Brain microvascular endothelial cell (primary cell): Measurements from ENCODE around the gene PCDHGA9.

Source experiments
- DNase-seq: peaks from one replicate; pipeline ENCODE4 v3.0.0-alpha.2; 2020
- H3K27ac ChIP-seq: fragments of 250-450 bp; sonication (Bioruptor Pico); 2 replicates; pipeline ENCODE4 v1.5.1; 2020; ENCODE audit warnings: mild to moderate bottlenecking, moderate library complexity
- H3K27me3 ChIP-seq: fragments of 250-450 bp; sonication (Bioruptor Pico); replicated peaks from 2 replicates; pipeline ENCODE4 v1.5.1; 2020; ENCODE audit warnings: mild to moderate bottlenecking
- H3K36me3 ChIP-seq: fragments of 250-450 bp; sonication (Bioruptor Pico); replicated peaks from 2 replicates; pipeline ENCODE4 v1.5.1; 2020; ENCODE audit warnings: mild to moderate bottlenecking
- H3K4me3 ChIP-seq: 2 replicates; pipeline ENCODE4 v1.5.1; 2011; ENCODE audit warnings: low read depth, mild to moderate bottlenecking, control low read depth, low read length, moderate library complexity
- in situ Hi-C: cut with HindIII; loops from 2 replicates; pipeline ENCODE4 v1.10.0; 2017; ENCODE audit warnings: low sequenced_read_pairs, low pct_ligation_motif_present
- TF ChIP-seq, protein P1 (sequence below): IDR thresholded peaks from 2 replicates; pipeline ENCODE4 v1.5.1; 2011; ENCODE audit warnings: low read depth, mild to moderate bottlenecking, moderate library complexity, low read length, control low read depth, inconsistent platforms; ENCODE audit errors: missing control alignments

The PCDHGA9 gene

DNA sequence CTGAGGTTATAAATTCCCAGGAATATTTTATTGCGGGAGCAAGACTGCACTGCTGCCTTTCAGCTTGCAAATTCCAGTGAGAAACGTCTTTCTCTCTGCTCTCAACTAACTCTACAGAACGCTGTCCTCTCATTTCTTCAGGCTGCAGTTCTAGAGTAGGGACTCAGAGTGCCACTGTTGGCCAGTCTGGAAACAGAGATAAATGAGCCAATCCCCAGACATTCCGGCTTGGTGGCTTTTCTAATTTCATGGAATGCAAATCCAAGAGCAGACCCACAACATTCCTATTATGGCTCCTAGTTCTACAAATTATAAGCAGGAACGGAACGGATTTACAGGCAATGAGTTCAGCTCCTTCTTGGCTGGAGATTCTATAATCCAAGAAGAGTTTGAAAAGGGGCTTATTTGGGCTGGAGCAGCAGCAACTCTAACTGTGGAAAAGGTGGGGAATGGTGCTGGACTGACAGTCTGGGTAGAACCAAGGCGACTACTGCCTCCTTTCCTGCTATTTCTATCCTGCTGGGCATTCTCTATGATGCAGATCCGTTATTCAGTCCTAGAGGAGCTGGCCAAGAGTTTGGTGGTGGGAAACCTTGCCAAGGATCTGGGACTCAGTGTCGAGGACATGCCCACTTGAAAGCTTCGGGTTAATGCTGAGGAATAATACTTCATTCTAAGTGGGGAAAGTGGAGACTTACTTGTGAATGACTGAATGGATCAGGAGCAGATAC is 37.0 kb downstream of the PCDHGA9 start:
- no peaks in the 10 kb centered on the region for H3K36me3 ChIP-seq
- in situ Hi-C loops: no loop called here
- H3K27ac ChIP-seq: no peak overlapping the region
- no peak for DNase-seq
- no peak overlapping the region for H3K4me3 ChIP-seq
- TF ChIP-seq, protein P1, sequence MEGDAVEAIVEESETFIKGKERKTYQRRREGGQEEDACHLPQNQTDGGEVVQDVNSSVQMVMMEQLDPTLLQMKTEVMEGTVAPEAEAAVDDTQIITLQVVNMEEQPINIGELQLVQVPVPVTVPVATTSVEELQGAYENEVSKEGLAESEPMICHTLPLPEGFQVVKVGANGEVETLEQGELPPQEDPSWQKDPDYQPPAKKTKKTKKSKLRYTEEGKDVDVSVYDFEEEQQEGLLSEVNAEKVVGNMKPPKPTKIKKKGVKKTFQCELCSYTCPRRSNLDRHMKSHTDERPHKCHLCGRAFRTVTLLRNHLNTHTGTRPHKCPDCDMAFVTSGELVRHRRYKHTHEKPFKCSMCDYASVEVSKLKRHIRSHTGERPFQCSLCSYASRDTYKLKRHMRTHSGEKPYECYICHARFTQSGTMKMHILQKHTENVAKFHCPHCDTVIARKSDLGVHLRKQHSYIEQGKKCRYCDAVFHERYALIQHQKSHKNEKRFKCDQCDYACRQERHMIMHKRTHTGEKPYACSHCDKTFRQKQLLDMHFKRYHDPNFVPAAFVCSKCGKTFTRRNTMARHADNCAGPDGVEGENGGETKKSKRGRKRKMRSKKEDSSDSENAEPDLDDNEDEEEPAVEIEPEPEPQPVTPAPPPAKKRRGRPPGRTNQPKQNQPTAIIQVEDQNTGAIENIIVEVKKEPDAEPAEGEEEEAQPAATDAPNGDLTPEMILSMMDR: no peak
- H3K27me3 ChIP-seq: no peaks in the 10 kb centered on the region

- DNase-seq: no peak
- Histone ChIP-seq H3K27ac (no peak overlapping the region), H3K27me3 (no peaks in the 10 kb centered on the region), H3K36me3 (no peaks in the 10 kb centered on the region), H3K4me3 (no peak overlapping the region)
- in situ Hi-C loops: no loop called here
- TF ChIP-seq, protein P1: no peak
These were observed 37.8 kb downstream of the PCDHGA9 start for GRCh38 chr5:141440341-141440740.

DNA sequence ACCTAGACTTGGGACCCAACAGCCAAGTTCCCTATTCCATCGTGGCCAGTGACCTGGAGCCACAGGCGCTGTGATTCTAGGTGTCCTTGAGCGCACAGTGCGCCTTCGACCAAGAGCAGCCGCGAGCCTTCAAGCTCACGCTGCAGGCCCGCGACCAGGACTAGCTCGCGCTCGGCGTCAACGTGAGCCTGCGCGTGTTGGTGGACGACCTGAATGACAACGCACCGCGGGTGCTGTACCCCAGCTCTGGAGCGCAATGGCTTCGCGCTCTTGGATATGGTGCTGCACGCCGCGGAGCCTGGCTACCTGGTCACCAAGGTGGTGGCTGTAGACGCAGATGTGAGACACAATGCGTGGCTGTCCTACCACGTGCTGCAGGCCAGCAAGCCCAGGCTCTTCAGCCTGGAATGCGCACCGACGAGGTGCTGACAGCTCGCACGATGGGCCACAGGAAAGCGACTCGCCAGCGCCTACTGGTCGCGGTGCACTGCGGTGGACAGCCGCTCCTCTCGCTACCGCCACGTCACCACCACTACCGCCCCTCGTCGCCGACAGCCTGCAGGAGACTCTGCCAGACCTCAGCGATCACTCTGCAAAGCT is 39.1 kb downstream of the PCDHGA9 start:
- Histone ChIP-seq H3K27me3 (no peaks in the 10 kb centered on the region), H3K36me3 (no peaks in the 10 kb centered on the region), H3K27ac (no peak overlapping the region), H3K4me3 (no peak overlapping the region)
- DNase-seq: no peak
- TF ChIP-seq, protein P1: no peak
- in situ Hi-C loops: no loop called here
